GM18511 (cell line): Measurements from ENCODE around the gene AIPL1.
A peak's percentile ranks its signal among the peaks of the same experiment; 100 is the strongest.
"Not testable (repeated sequence)": the region's sequence is repeated elsewhere in the genome, so short reads cannot be mapped to it uniquely, and the experiment has no call there.

Experiments
- ATAC-seq: cut with Tn5 transposase; IDR thresholded peaks from one replicate; pipeline ENCODE4 v1.9.1; 2021; ENCODE audit warnings: mild to moderate bottlenecking, moderate library complexity; ENCODE audit not compliant: unreplicated experiment

Gene AIPL1

GRCh38 chr17:6435051-6435450 is at the start of gene AIPL1:
Gene AIPL1 (minus strand): TSS chr17:6435121. CDS start chr17:6435104, 17 bp downstream.
- no peak for ATAC-seq

GRCh38 chr17:6483507-6483906 is 48.6 kb upstream of the AIPL1 start:
- ATAC-seq, result no peak

GRCh38 chr17:6482796-6483195 is 47.9 kb upstream of the AIPL1 start:
- not testable (repeated sequence) for ATAC-seq

- ATAC-seq, result no peak
Measured at GRCh38 chr17:6482105-6482455, 47.2 kb upstream of the AIPL1 start.

GRCh38 chr17:6480303-6480675 is 45.4 kb upstream of the AIPL1 start:
- ATAC-seq, result no peak

GRCh38 chr17:6479622-6480302 is 44.8 kb upstream of the AIPL1 start:
- no peak for ATAC-seq

- no peak for ATAC-seq
Measured at GRCh38 chr17:6478486-6478885, 43.6 kb upstream of the AIPL1 start.

GRCh38 chr17:6477831-6478383 is 43.0 kb upstream of the AIPL1 start:
- no peak for ATAC-seq

- no peak for ATAC-seq
Measured at GRCh38 chr17:6476810-6477179, 41.9 kb upstream of the AIPL1 start.

- no peak for ATAC-seq
Measured at GRCh38 chr17:6476076-6476809, 41.3 kb upstream of the AIPL1 start.

GRCh38 chr17:6475411-6475810 is 40.5 kb upstream of the AIPL1 start:
- no peak for ATAC-seq

GRCh38 chr17:6474906-6475305 is 40.0 kb upstream of the AIPL1 start:
- ATAC-seq, result no peak

GRCh38 chr17:6474376-6474775 is 39.5 kb upstream of the AIPL1 start:
- no peak for ATAC-seq

- peak; percentile 50 for ATAC-seq
Measured at GRCh38 chr17:6473128-6473767, 38.3 kb upstream of the AIPL1 start.

- ATAC-seq, result no peak
Measured at GRCh38 chr17:6472517-6472916, 37.6 kb upstream of the AIPL1 start.

GRCh38 chr17:6471531-6472465 is 36.9 kb upstream of the AIPL1 start:
- ATAC-seq, result no peak

- no peak for ATAC-seq
Measured at GRCh38 chr17:6470751-6471521, 36.0 kb upstream of the AIPL1 start.

- ATAC-seq, result no peak
Measured at GRCh38 chr17:6470146-6470718, 35.3 kb upstream of the AIPL1 start.

- ATAC-seq, result no peak
Measured at GRCh38 chr17:6468051-6468790, 33.3 kb upstream of the AIPL1 start.
